ENCODE measurements around the gene CPT1B. TPM values are rescaled to one million over a fixed set of nuclear protein-coding genes. Genes with fewer than 3 reads are reported as not detected.

Gene CPT1B
- total RNA-seq, 4 donors from 2014 or later = 3.5 to 17.6 (median 8.2) TPM

DNA sequence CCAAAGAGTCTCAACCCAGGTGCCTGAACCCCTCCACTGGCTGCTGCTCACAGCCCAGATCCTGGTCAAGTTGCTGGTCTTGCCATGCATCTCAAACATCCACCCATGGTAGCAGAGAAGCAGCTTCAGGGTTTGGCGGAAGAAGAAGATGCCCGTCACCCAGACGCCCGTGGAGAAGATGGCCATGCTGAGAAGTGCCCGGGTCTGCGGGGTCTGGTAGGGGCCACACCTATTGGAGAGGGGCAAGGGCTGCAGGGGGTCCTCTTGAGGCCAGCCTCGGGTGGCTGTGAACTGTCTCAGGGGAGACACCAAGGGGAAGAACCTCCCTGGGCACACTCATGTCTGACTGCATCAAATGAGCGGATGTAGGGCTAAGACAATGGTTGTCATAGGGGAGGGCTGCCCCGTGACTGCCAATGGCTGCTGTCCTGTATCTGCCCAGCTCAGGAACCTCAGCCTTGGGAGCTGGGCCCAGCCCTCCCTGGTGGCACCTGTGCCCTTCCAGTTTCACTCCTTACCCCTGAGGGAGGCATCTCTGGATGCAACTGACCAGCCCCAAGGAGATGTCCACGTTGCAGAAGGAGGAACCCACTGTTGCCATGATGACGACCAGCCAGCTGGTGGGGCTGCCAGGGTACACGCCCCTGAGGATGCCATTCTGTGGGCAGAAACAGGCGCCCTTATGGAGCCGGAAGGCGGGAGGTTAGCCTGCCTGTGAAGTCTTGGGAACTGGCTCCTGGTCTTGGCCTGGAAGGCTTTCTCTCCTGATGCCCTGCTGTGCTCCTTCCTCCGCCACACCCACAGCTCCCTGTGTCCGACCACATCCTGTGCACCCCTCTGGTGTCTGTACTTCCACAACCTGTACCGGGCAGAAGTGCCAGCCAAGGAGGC, 1.2 kb downstream of the CPT1B start:
- H3K4me3 ChIP-seq = no peak overlapping the region
- 78 to 81% methylated on average over 11 to 17 of the region's 18 CpGs for WGBS, 2 donors
- no peaks in the 10 kb centered on the region for H3K27me3 ChIP-seq
- peaks cover 13 to 29% (median 17%) of the 10 kb centered on the region in 3 donors for H3K4me1 ChIP-seq
- H3K27ac ChIP-seq = no peak overlapping the region
- DNase-seq = no peak
- no peaks in the 10 kb centered on the region for H3K9me3 ChIP-seq
- TF ChIP-seq POLR2A (IDR thresholded peaks at IDR 0.05) = no peak
- TF ChIP-seq, protein P1, sequence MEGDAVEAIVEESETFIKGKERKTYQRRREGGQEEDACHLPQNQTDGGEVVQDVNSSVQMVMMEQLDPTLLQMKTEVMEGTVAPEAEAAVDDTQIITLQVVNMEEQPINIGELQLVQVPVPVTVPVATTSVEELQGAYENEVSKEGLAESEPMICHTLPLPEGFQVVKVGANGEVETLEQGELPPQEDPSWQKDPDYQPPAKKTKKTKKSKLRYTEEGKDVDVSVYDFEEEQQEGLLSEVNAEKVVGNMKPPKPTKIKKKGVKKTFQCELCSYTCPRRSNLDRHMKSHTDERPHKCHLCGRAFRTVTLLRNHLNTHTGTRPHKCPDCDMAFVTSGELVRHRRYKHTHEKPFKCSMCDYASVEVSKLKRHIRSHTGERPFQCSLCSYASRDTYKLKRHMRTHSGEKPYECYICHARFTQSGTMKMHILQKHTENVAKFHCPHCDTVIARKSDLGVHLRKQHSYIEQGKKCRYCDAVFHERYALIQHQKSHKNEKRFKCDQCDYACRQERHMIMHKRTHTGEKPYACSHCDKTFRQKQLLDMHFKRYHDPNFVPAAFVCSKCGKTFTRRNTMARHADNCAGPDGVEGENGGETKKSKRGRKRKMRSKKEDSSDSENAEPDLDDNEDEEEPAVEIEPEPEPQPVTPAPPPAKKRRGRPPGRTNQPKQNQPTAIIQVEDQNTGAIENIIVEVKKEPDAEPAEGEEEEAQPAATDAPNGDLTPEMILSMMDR (IDR thresholded peaks at IDR 0.05) = no peak
- peaks cover 0 to 67% (median 6%) of the 10 kb centered on the region in 3 donors for H3K36me3 ChIP-seq
- intact Hi-C loops (cut with DNase I) = no loop called here

DNA sequence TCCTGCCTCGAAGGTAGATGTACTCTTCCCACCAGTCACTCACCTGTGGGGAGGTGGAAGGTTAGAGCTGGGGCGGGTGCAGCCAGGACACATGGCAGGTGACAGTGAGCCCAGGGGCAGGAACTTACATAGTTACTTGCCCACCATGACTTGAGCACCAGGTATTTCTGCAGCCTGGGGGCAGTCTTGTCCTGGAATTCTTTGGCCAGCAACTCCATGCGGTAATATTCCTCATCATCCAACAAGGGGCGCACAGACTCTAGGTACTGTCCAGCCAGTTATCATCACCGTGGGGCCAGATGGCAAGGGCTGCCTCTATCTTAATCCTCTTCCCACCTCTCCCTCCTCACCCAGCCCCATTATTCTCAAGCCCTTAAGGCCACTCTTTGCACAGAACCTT, 2.2 kb downstream of the CPT1B start:
- peaks cover 4 to 19% (median 8%) of the 10 kb centered on the region in 3 donors for H3K4me1 ChIP-seq
- peaks cover 0 to 74% (median 3%) of the 10 kb centered on the region in 3 donors for H3K36me3 ChIP-seq
- TF ChIP-seq, protein P1 (IDR thresholded peaks at IDR 0.05) = peak in 3 of 6 experiments; percentile 5 to 21 (median 9)
- no peak for TF ChIP-seq POLR2A (IDR thresholded peaks at IDR 0.05)
- WGBS, 2 donors = 68 to 72% methylated on average over 4 to 5 of the region's 5 CpGs
- H3K4me3 ChIP-seq = no peak overlapping the region
- H3K27me3 ChIP-seq = no peaks in the 10 kb centered on the region
- no peaks in the 10 kb centered on the region for H3K9me3 ChIP-seq
- no peak for DNase-seq
- intact Hi-C loops (cut with DNase I) = no loop called here
- H3K27ac ChIP-seq = no peak overlapping the region

DNA sequence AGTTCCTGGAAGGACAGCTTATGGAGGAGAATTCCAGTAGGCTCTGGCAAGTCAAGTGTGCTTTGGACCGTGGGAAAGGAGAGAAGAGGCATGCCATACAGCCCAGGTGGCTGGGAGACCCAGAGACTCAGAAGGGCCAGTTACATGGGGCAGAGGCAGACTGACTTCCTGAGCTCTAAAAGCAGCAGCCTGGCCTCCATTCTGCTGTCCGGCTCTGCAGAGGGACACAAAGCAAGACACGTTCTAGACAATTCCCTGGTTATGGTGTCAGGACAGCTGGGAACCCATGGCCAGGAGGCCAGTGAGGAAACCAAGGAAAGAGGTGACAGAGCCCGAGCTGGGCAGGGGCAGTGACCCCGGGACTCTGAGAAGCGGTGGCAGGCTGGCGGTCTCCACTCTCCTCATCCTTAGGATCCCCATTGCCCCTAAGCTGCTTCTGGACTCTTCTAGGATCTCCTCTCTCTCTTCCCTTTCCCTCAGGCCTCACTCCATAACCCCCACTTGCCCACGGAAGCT, 2.7 kb downstream of the CPT1B start:
- Histone ChIP-seq H3K27me3 (no peaks in the 10 kb centered on the region), H3K9me3 (no peaks in the 10 kb centered on the region), H3K36me3 (peaks cover 0 to 74% (median 5%) of the 10 kb centered on the region in 3 donors), H3K4me3 (no peak overlapping the region), H3K27ac (no peak overlapping the region), H3K4me1 (peaks cover 3 to 17% (median 8%) of the 10 kb centered on the region in 3 donors)
- DNase-seq = no peak
- intact Hi-C loops (cut with DNase I) = no loop called here
- TF ChIP-seq, protein P1 (IDR thresholded peaks at IDR 0.05) = no peak
- TF ChIP-seq POLR2A (IDR thresholded peaks at IDR 0.05) = no peak
- WGBS, 2 donors = 89 to 96% methylated on average over 7 of the region's 8 CpGs

DNA sequence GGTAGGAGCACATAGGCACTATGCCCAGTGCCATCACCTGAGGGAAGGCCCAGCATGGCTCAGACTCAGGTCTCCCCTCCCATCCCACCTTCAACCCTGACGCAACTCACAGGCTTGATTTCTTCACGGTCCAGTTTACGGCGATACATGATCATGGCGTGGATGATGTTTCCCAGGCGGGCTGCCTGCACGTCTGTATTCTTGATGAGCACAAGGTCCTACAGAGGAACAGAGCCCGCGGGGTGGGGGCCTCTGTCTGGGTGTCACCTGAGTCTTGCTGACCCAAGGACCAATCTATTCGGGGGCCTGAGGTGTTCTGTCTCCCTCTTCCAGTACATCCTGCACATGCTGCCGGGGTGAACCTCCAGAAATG, 3.9 kb downstream of the CPT1B start:
- no peak for DNase-seq

More for the DNA sequence above, 3.9 kb downstream of the CPT1B start:
- H3K4me3 ChIP-seq = no peak overlapping the region
- intact Hi-C loops (cut with DNase I) = no loop called here
- no peak overlapping the region for H3K27ac ChIP-seq
- TF ChIP-seq, protein P1 (IDR thresholded peaks at IDR 0.05) = no peak
- TF ChIP-seq POLR2A (IDR thresholded peaks at IDR 0.05) = no peak
- H3K27me3 ChIP-seq = no peaks in the 10 kb centered on the region
- H3K9me3 ChIP-seq = no peaks in the 10 kb centered on the region
- WGBS, 2 donors = 78 to 84% methylated on average over 6 to 10 of the region's 11 CpGs
- H3K4me1 ChIP-seq = peaks cover 3 to 15% (median 8%) of the 10 kb centered on the region in 3 donors
- peaks cover 6 to 74% (median 6%) of the 10 kb centered on the region in 3 donors for H3K36me3 ChIP-seq

All from esophagus squamous epithelium (tissue), 5 donors.